TTC549 (cell line): Measurements from ENCODE around the gene ZNF625.

Experiments
- FAIRE-seq: peaks from 2 replicates; lab custom pipeline; 2012; peaks lifted over from hg19 to GRCh38; lab: Jason Lieb, UNC

The ZNF625 gene

DNA sequence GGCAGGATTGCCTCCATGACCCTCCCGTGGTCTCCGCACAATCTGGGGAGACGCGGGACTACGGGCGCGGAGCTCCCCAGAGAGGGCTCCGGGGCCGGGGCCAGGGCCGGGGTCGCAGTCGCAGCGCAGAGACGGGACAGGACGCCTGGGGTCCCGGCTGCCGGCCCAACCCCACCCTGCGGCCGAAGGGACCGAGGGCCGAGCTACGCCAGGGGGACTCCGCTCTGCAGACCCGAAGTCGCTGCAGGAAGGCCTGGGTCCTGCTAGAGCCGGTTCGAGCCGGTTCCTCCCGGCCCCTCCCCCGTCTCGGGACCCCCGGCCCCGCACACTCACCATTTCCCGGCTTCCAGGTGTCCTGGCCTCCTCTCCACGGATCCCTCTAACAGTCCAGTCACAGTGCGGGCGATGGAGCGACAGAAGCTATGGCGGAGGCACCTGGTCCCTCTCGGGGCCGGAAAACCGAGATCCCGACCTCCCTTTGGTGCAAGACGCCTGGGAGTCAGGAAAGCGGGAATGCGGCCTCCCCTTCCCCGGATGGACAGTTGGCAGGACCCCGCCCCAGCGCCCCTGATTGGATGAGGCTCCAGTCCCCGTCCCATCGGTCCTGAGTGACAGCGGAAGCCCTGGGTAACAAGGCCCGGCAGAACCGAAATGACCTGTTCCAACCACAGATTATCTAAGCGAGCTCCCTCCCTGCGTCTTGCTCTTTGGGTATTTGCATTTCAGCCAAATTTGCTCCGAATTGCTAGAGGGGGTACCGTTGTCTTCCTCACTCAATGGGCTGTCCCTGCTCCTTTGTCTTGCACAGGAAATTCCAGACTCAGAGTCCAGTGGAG lies at the start of gene ZNF625:
TSS of gene ZNF625 (minus strand) at position 512 of the 836 bp plus-strand sequence. CDS start at position 336, 176 bp downstream.
- FAIRE-seq = peak; percentile 72

- no peak for FAIRE-seq
Measured at GRCh38 chr19:12205296-12205695, 48.8 kb upstream of the ZNF625 start.

DNA sequence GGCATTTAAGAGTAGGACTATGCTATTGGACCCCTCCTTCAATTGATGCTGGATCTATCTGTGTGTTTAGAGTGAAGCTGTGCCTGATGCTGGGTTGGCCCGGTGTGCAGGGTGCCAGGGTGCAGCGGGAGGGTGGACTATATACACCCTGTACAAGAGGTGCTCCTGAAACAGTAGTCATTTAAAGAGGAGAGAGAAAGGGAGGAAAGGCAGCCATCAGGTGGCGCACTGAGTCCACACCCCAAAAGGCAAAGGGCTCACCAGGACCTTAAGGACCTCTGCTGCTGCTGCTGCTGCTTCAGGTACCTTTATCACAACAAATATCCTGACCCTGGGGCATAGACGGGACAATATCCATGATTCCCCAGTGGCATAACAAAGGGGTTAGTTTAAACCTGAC lies 45.7 kb upstream of the ZNF625 start:
- no peak for FAIRE-seq

DNA sequence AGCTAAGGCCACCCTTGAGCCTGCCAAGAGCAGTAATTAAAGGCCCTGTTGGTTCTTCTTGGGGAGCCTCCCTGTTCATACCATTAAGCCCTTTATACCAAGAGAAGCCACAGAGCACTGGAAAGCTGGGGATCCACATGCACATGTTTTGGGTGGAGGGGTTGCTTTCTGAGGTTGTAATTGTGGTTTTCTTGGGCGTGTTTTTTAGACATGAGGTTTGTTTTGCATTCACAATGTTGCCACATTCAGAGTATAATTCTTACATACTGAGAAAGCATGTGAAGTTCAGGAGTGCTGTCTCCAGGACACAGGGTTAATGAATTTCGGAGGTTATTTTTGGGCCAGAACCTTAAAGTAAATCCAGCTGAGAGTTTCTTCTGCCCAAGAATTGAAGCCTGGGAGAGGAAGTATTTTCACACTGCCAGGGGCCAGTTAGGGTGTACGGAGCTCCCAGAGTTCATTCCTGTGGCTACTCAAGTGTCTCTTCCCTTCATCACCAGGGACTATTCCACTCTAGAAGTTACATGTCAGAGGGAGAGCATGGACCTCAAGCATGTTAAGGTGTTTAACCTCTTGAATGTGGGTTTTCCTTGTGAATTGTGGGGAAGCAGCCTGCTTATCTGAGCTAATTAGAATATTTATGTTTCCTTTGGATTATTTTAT lies 43.4 kb upstream of the ZNF625 start:
- FAIRE-seq = no peak

- FAIRE-seq = no peak
Measured at GRCh38 chr19:12198136-12198535, 41.6 kb upstream of the ZNF625 start.

GRCh38 chr19:12194827-12195731 lies 38.5 kb upstream of the ZNF625 start:
- FAIRE-seq = no peak

DNA sequence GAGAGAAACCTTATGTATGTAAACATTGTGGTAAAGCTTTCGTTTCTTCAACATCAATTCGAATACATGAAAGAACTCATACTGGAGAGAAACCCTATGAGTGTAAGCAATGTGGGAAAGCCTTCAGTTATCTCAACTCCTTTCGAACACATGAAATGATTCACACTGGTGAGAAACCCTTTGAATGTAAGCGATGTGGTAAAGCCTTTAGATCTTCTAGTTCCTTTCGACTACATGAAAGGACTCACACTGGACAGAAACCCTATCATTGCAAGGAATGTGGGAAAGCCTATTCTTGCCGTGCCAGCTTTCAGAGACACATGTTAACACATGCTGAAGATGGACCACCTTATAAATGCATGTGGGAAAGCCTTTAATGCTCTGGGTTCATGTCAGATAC lies 31.1 kb upstream of the ZNF625 start:
- no peak for FAIRE-seq

DNA sequence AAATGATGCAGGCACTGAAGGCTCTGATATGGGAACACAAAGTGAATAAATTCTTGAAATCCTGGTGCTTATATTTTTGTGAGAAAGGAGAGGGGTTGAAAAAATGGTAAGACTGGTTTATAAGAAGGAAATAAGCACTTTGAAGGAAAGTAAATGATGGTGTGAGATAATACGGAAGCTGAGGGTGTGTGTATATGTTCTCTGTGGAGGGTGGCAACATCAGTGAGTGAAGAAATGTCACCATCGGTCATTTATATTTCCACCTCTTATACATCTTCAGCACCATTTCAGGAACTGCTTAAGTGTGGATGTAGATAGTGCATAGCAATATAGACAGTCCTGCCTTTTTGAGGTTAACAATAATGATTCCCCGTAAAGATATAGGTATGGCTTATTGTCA lies 23.8 kb upstream of the ZNF625 start:
- FAIRE-seq = no peak

GRCh38 chr19:12166626-12167025 lies 10.1 kb upstream of the ZNF625 start:
- FAIRE-seq = no peak

DNA sequence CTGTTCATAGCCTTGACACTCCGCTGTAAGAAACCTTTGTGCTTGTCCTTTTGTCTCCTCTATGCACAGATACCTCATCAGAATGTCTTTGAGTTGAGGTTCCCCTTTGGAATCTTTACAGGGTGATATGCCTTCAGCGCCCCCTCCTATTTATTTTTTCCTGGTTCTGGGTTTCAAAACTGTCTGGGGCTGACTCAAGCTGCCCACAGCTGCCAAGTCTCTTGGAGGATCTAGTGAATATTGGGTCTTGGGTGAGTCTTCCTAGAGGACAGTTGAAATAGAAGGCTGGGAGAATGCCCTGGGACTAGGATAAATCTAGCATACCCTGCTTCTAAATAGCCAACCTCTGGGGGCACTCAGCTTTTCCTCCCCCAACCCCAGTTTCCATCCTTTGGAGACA lies 7.3 kb upstream of the ZNF625 start:
- no peak for FAIRE-seq

- peak; percentile 37 for FAIRE-seq
Measured at GRCh38 chr19:12162882-12163806, 6.6 kb upstream of the ZNF625 start, which contains the start of gene ZNF136. TSS of gene ZNF136 (plus strand) at chr19:12163096. CDS start at chr19:12163204, 108 bp downstream.

- no peak for FAIRE-seq
Measured at GRCh38 chr19:12162513-12162881, 6.0 kb upstream of the ZNF625 start.

DNA sequence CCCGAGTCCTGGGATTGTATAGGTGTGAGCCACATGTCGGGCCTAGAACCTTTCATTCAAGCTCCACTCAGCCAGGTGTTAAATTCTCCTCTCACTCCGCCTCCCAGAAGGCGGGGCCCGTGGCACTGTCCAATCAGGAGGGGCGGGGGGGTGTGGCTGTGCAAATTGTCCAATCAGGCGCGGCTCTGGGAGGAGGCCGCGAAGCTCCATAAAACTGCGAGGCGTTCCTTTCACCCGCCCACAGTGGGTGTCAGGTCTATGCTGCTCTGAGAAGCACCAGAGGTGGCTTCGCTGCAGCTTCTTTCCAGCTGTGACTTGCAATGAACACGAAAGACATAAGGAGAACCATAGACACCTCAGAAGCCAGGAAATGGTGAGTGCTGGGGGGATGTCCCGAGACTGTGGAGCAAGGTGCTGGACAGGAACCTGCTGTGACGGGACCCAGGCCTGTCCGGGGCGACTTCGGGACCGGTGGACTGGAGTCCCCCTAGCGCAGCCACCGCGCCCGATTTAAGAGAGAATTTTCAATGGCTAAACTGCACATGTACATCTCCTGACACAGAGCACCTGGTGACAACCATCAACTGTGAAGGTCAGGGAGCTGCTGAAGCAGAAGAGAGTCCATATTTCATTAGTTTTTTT lies 3.4 kb upstream of the ZNF625 start:
- no peak for FAIRE-seq

GRCh38 chr19:12155324-12155860 lies 1.1 kb downstream of the ZNF625 start:
- FAIRE-seq = no peak

DNA sequence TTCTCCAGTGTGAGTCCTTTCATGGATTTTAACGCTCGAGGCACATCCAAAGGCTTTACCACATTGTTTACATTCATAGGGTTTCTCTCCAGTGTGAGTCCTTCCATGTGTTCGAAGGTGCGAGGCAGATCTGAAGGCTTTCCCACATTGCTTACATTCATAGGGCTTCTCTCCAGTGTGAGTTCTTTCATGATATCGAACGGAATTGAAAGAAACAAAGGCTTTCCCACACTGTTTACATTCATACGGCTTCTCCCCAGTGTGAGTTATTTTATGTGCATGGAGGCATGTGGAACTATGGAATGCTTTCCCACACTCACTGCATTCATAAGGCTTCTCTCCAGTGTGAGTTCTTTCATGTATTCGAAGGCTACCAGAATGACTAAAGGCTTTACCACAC lies 11.2 kb downstream of the ZNF625 start:
- no peak for FAIRE-seq

DNA sequence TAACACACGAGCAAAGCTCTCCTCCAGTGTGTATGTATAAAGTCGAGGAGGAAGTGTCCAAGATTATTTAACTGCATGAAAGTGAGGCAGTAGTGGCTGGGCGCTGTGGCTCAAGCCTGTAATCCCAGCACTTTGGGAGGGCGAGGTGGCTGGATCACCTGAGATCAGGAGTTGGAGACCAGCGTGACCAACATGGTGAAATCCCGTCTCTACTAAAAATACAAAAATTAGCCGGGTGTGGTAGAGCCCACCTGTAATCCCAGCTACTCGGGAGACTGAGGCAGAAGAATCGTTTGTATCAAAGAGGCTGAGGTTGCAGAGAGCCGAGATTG lies 15.2 kb downstream of the ZNF625 start:
- FAIRE-seq = no peak

DNA sequence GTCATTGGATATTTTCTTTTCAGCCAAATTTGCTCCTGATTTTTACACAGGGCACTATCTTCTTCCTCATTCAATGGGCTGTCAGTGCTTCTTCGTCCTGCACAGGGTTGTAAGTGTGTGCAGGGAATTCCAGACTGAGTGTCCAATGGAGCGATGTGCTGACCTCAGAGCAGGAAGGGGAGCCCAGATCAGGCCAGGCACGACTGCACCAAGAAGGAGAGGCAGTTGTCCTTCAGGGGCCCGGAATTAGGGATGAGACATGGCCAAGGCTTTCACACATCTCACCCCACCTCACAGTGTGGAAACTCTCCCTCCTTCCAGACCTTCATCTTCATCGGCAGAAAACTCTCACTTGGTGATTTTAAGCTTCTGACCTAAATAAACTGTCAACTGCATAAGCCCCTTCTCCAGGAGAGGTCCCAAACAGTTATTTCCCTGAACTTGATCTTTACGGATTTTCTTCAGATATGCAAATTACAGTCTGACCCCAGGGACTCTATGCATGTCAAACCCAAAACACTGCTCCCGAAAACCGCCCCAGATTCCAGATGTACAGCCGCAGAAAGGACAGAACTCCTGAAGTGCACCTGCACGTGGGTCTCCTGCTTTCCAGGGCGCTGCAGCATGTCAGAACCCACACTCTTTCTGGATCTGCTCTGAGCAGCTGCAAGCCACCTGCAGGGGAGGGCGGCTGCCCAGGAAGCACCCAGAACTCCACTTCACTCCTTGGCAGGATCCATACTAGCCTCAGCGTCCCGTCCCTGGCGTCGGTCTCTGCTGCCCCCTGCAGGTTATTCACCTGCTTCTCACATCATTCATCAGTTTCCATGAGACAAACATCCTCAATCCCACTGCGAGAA lies 15.8 kb downstream of the ZNF625 start:
- FAIRE-seq = no peak

- no peak for FAIRE-seq
Measured at GRCh38 chr19:12139885-12140544, 16.5 kb downstream of the ZNF625 start, which contains the start of gene ZNF20. TSS of gene ZNF20 (minus strand) at chr19:12140350. CDS start at chr19:12140182, 168 bp downstream.

DNA sequence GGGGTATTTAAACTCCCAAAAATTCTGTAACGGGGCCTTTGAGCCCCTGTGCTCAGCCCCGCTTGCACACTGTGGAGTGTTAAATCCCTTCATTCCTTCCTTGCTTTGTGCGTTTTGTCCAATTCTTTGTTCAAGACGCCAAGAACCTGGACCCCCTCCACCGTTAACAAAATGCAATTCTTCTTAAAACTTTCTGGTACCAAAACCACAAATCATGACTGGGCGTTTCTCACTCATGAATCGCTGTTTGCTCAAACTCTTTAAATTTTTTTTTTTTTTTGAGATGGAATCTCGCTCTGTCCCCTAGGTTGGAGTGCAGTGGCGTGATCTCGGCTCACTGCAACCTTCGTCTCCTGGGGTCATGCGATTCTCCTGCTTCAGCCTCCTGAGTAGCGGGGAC lies 17.3 kb downstream of the ZNF625 start:
- FAIRE-seq = no peak
